HL-60 (cell line): ENCODE data around the gene LRRC58.
A peak's percentile ranks its signal among the peaks of the same experiment; 100 is the strongest.

Experiments used
- DNase-seq, 2 experiments: peaks; one replicate each; pipeline ENCODE4 v3.0.0-alpha.2; 2010 to 2020; ENCODE audit warnings: low read depth in 1 of 2, low spot score in 1 of 2
- H3K27ac ChIP-seq: fragments of 250-450 bp; sonication (Bioruptor Pico); replicated peaks from 2 replicates; pipeline ENCODE4 v1.5.1; 2020; ENCODE audit warnings: mild to moderate bottlenecking, moderate library complexity
- H3K27me3 ChIP-seq: fragments of 250-450 bp; sonication (Bioruptor Pico); 2 replicates; pipeline ENCODE4 v1.5.1; 2021; ENCODE audit warnings: mild to moderate bottlenecking, moderate library complexity; ENCODE audit not compliant: insufficient read depth, poor library complexity, severe bottlenecking
- H3K4me3 ChIP-seq: replicated peaks from 2 replicates; pipeline ENCODE4 v1.5.1; 2011; ENCODE audit warnings: mild to moderate bottlenecking, control low read depth, low read length; ENCODE audit not compliant: insufficient read depth
- CTCF ChIP-seq: IDR thresholded peaks from one replicate; pipeline ENCODE4 v1.5.1; 2011; ENCODE audit warnings: low read length, control low read depth, inconsistent platforms; ENCODE audit not compliant: insufficient read depth
- GABPA ChIP-seq: IDR thresholded peaks from 2 replicates; pipeline ENCODE4 v1.6.1; 2012; ENCODE audit warnings: low read depth
- POLR2AphosphoS5 ChIP-seq: IDR thresholded peaks from 2 replicates; pipeline ENCODE4 v1.6.1; 2012; ENCODE audit warnings: low read depth
- REST ChIP-seq: IDR thresholded peaks from 2 replicates; pipeline ENCODE4 v1.6.1; 2012; ENCODE audit warnings: low read depth; ENCODE audit not compliant: insufficient replicate concordance
- SPI1 ChIP-seq: IDR thresholded peaks from 2 replicates; pipeline ENCODE4 v1.6.1; 2012; ENCODE audit warnings: low read depth, mild to moderate bottlenecking, borderline replicate concordance

LRRC58 gene

GRCh38 chr3:120350401-120350941 is 1.3 kb upstream of the LRRC58 start:
- Histone ChIP-seq H3K27me3 (no peaks in the 10 kb centered on the region), H3K4me3 (no peak overlapping the region), H3K27ac (no peak overlapping the region)
- DNase-seq: no peak
- no peak for TF ChIP-seq REST
- TF ChIP-seq GABPA: no peak
- TF ChIP-seq POLR2AphosphoS5: no peak
- no peak for TF ChIP-seq SPI1
- no peak for TF ChIP-seq CTCF

GRCh38 chr3:120349855-120350125 is 636 bp upstream of the LRRC58 start:
- TF ChIP-seq POLR2AphosphoS5 (no peak), SPI1 (no peak), GABPA (no peak), REST (no peak), CTCF (no peak)
- H3K4me3 ChIP-seq: peak overlapping the region; percentile 95
- H3K27ac ChIP-seq: peak overlapping the region; percentile 89
- no peak for DNase-seq
- no peaks in the 10 kb centered on the region for H3K27me3 ChIP-seq

- H3K27ac ChIP-seq: peak overlapping the region; percentile 89
- DNase-seq: peak in 1 of 2 experiments; percentile 63
Measured at GRCh38 chr3:120348065-120348990, 826 bp downstream of the LRRC58 start.

More at GRCh38 chr3:120348065-120348990, 826 bp downstream of the LRRC58 start:
- TF ChIP-seq CTCF: no peak
- peak; percentile 45; the same call in 1 of the 2 replicates for TF ChIP-seq POLR2AphosphoS5
- no peak for TF ChIP-seq GABPA
- TF ChIP-seq SPI1: peak; percentile 18; the same call in 1 of the 2 replicates
- peak; percentile 4 for TF ChIP-seq REST
- H3K27me3 ChIP-seq: no peaks in the 10 kb centered on the region
- H3K4me3 ChIP-seq: peak overlapping the region; percentile 95
